ENCODE measurements around the gene GALNT11.
"Not testable (repeated sequence)": the region's sequence is repeated elsewhere in the genome, so short reads cannot be mapped to it uniquely, and the experiment has no call there.

The GALNT11 gene

DNA sequence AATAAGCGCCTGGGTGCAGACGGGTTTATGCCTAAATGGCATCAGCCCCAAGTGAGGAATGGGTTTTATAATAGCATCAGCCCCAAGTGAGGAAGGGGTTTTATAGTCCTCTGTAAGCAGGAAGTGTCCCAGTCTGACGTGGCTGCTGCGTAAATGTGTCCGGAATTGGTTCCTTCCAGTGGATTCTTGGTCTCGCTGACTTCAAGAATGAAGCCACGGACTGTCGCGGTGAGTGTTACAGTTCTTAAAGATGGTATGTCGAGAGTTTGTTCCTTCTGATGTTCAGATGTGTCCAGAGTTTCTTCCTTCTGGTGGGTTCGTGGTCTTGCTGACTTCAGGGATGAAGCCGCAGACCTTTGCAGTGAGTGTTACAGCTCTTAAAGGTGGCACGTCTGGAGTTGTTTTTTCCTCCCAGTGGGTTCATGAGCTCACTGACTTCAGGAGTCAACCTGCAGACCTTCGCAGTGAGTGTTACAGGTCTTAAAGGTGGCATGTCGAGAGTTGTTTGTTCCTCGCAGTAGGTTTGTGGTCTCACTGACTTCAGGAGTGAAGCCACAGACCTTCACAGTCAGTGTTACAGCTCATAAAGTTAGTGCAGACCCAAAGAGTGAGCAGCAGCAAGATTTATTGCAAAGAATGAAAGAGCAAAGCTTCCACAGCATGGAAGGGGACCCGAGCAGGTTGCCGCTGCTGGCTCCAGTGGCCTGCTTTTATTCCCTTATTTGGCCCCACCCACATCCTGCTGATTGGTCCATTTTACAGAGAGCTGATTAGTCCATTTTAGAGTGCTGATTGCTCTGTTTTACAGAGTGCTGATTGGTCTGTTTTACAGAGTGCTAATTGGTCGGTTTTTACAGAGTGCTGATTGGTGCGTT lies 2.3 kb downstream of the GALNT11 start:
- not testable (repeated sequence) for DNase-seq

DNA sequence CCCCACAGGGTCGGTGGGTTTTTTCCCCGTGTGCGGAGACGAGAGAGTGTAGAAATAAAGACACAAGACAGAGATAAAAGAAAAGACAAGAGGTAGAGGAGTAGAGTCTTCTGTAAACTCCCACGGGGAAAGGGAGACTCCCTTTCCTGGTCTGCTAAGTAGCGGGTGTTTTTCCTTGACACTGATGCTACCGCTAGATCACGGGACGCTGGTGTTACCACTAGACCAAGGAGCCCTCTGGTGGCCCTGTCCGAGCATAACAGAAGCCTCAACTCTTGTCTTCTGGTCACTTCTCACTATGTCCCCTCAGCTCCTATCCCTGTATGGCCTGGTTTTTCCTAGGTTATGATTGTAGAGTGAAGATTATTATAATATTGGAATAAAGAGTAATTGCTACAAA lies 4.6 kb downstream of the GALNT11 start:
- not testable (repeated sequence) for DNase-seq

DNA sequence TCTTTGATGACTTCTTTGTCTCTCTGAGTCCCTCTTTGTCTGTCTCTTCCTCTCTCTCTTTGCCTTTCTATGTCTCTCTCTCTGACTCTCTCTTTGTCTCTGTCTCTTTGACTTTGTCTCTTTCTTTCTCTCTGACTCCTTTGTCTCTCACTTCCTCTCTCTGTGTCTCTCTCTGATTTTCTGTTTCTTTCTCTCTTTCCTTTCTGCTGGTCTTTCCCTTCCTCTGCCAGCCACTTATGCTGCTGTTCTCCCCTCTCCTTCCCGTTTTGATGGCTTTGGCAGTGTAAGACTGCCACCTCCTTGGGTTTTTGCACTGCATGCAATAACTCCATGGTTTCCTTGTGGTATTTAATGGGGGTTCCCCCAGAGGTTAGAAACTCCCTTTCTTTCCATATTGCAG lies 5.2 kb downstream of the GALNT11 start:
- not testable (repeated sequence) for DNase-seq

DNA sequence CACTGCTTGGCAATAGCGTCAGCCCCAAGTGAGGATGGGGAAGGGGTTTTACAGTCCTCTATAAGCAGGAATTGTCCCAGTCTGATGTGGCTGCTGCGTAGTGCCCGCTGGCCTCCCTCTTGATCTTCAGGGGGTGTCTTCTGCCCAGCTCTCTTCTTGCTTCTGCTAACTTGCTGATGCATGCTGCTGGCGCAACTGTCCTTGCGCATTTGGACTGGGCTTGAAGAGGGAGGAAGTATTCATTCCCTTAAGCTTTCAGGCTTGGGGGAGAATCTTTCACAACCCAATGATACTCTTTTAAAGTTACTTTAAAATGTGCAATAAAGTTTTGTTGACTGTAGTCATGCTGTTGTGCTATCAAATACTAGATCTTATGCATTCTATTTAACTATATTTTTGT lies 10.3 kb downstream of the GALNT11 start:
- no peak for DNase-seq

DNA sequence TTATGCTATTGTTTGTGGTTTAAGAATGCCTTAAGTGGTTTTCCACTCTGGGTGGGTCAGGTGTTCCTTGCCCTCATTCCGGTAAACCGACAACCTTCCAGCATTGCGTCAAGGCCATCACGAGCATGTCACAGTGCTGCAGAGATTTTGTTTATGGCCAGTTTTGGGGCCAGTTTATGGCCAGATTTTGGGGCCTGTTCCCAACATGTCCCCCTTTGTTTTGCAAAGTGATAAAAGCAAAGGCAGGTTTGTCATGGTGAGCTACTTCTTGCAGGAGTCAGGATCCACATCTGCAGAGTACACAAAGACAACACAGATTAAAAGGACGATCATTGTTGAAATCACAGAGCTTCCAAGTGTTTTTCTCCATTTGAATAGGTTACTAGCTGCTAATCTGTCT lies 12.9 kb downstream of the GALNT11 start:
- DNase-seq, result not testable (repeated sequence)

DNA sequence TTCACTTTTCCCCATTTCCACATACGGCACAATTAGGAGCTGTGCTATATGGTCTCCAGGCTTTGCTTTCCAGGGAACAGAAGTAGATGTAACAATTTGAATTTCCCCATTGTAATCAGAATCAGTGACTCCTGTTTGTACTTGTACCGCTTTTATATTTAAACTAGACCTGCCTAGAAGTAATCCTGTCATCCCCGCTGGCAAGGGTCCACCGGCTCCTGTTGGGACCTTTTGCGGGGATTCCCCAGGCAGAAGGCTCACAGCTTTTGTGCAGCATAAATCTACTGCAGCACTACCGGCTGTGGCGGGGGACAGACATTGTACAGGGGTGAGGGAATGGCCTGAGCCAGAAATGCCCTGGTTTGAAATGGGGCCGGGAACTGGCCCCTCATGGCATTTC lies 17.6 kb downstream of the GALNT11 start:
- not testable (repeated sequence) for DNase-seq

DNA sequence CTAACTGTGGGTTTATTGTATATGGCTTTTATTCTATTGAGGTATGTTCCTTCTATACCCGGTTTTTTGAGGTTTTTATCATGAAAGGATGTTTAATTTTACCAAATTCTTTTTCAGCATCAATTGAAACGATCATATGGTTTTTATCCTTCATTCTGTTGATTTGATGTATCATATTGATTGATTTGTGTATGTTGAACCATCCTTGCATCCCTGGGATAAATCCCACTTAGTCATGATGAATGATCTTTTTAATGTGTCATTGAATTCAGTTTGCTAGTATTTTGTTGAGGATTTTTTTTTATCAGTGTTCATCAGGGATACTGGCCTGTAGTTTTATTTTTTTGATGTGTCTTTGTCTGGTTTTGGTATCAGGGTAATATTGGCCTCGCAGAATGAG lies 19.4 kb downstream of the GALNT11 start:
- not testable (repeated sequence) for DNase-seq

DNA sequence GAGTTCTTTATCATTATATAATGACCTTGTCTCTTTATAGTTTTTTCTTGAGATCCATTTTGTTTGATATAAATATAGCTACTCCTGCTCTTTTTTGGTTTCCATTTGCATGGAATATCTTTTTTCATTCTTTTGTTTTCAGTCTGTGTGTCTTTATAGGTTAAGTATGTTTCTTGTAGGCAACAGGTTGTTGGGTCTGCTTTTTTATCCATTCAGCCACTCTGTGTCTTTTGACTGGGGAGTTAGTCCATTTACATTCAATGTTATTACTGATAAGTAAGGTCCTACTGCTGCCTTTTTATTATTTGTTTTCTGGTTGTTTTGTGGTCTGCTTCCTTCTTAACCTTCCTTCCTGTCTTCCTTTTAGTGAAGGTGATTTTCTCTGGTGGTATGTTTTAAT lies 21.1 kb downstream of the GALNT11 start:
- no peak for DNase-seq

DNA sequence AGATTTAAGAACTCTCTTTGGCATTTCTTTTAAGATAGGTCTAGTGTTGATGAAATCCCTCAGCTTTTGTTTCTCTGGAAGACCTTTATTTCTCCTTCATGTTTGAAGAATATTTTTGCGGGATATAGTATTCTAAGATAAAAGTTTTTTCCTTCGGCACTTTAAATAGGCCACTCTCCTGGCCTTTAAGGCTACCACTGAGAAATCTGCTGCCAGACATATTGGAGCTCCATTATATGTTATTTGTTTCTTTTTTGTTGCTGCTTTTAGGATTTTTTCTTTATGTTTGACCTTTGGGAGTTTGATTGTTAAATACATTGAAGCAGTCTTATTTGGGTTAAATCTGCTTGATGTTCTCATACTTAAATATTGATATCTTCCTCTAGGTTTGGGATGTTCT lies 22.6 kb downstream of the GALNT11 start:
- DNase-seq, result no peak

DNA sequence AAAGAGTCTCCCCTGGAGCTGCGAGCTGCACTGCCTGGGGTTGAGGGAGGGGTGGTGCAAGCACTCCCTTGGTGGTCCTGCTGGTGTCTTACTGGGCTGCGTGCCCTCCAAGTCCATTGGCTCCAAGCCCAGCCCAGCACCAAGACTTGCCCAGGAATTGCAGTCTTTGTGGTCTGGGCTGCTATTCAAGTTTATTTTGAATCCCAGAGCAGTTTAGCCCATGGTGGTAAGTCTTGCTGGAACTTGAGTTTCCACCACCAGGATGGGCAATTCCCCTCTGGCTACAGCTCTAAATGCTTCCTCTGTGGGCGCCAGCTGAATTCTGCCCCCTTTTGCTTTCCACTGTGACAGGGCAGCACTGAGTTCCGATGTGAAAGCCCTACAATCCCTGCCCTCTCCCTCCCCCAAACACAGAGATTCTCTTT lies 25.1 kb downstream of the GALNT11 start:
- no peak for DNase-seq

DNA sequence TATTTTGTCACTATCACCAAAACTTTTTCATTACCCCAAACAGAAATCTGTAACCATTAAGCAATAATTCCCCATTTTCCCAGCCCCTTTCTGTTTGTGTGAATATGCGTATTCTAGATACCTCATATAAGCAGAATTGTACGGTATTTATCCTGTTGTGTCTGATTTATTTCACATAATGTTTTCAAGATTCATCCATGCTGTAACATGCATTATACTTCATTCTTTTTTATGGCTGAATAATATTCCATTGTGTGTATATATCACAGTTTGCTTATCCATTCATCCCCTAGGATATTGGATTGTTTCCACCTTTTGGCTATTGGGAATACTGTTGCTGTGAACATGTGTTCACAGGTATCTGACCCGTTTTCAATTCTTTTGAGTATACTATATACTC lies 26.5 kb downstream of the GALNT11 start:
- no peak for DNase-seq

DNA sequence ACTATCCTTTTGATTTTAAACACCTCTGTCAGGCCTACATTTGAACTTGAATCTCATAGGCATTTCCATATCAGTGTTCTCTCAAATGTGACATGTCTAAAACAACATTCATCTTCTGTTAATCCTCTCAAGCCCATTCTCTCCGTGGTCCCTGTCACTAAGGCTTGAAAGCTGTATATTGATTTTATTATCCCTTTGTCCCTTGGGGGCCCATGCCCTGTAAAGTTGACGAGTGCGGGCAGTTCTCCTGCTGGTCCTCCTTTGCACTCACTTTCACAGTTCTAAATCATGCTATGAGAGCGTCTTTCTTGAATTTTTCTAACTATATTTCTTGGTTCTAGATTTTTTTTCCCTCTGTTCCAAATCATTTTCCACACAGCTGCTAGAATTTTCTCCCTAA lies 27.3 kb downstream of the GALNT11 start:
- peak; percentile 65 for DNase-seq

DNA sequence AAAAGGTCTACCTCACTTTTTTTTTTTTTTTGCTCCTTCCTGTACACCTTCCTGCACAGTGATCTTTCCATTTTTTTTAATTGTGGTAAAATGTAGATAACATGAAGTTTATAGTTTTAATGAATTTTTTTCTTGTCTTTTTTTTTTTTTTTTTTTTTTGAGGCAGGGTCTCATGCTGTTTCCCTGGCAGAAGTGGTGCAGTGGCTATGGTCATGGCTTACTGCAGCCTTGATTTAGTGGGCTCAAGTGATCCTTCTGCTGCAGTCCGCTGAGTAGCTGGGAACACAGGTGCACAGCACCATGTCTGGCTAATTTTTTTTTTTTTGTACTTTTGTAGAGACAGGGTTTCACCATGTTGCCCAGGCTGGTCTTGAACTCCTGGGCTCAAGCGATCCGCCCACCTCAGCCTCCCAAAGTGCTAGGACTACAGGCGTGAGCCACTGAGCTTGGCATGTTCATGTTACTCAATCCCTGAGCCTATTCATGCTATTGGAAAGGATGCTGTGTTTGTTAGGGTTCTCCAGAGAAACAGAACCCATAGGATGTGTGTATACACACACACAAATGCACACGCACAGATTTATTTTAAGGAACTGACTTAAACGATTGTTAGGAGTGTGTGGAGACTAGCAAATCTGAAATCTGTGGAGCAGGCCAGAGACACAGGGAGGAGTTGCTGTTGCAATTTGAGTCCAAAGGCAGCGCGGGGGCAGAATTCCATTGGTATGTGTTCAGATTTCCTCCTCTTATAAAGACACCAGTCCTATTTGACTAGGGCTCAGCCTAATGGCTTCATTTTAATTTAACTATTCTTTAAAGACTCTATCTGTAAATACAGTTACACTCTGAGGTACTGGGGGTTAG lies 29.1 kb downstream of the GALNT11 start:
- DNase-seq, result no peak

DNA sequence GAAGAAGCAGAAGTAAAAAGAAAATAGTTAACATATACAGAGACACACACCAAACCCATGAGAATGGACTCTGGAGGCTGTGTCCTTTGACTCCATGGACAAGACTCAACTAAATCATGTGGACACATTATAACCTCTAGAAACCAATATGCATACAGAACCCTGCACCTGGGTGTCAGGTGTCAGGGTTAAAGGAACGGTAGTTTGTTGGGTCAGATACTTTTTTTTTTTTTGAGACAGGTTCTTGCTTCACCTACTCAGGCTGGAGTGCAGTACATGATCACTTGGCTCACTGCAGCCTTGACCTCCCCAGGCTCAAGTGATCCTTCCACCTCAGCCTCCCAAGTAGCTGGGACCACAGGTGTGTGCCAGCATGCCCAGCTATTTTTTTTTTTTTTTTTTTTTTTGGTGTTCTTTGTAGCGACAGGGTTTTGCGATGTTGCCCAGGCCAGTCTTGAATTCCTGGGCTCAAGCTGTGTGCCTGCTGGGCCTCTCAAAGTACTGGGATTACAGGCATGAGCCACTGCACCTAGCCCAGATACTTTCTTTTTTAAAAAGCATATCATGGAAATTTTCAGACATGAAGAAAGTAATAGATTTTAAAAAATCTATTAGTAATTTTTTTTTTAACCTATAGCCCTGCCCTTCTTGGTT lies 31.3 kb downstream of the GALNT11 start:
- no peak for DNase-seq

DNA sequence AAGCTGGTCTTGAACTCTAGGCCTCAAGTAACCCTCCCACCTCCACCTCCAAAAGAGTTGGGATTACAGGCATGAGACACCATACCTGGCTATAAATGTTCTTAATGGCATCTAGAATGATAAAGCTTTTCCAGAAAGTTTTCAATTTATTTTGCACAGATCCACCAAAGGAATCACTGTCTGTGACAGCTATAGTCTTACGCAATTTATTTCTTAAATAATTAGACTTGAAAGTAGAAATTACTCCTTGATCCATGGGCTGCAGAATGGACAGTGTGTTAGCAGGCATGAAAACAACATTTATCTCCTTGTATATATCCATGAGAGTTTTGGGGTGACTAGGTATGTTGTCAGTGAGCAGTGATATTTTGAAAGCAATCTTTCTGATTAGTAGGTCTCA lies 33.8 kb downstream of the GALNT11 start:
- DNase-seq, result no peak

DNA sequence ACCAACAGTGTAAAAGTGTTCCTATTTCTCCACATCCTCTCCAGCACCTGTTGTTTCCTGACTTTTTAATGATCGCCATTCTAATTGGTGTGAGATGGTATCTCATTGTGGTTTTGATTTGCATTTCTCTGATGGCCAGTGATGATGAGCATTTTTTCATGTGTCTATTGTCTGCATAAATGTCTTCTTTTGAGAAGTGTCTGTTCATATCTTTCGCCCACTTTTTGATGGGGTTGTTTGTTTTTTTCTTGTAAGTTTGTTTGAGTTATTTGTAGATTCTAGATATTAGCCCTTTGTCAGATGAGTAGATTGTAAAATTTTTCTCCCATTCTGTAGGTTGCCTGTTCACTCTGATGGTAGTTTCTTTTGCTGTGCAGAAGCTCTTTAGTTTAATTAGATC lies 35.6 kb downstream of the GALNT11 start:
- DNase-seq, result not testable (repeated sequence)

DNA sequence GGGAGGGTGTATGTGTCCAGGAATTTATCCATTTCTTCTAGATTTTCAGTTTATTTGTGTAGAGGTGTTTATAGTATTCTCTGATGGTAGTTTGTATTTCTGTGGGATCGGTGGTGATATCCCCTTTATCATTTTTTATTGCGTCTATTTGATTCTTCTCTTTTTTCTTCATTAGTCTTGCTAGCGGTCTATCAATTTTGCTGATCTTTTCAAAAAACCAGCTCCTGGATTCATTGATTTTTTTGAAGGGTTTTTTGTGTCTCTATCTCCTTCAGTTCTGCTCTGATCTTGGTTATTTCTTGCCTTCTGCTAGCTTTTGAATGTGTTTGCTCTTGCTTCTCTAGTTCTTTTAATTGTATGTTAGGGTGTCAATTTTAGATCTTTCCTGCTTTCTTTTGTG lies 37.7 kb downstream of the GALNT11 start:
- not testable (repeated sequence) for DNase-seq

DNA sequence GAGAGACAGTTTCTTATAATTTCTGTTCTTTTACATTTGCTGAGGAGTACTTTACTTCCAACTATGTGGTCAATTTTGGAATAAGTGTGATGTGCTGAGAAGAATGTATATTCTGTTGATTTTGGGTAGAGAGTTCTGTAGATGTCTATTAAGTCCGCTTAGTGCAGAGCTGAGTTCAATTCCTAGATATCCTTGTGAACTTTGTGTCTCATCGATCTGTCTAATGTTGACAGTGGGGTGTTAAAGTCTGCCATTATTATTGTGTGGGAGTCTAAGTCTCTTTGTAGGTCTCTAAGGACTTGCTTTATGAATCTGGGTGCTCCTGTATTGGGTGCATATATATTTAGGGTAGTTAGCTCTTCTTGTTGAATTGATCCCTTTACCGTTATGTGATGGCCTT lies 38.3 kb downstream of the GALNT11 start:
- not testable (repeated sequence) for DNase-seq

DNA sequence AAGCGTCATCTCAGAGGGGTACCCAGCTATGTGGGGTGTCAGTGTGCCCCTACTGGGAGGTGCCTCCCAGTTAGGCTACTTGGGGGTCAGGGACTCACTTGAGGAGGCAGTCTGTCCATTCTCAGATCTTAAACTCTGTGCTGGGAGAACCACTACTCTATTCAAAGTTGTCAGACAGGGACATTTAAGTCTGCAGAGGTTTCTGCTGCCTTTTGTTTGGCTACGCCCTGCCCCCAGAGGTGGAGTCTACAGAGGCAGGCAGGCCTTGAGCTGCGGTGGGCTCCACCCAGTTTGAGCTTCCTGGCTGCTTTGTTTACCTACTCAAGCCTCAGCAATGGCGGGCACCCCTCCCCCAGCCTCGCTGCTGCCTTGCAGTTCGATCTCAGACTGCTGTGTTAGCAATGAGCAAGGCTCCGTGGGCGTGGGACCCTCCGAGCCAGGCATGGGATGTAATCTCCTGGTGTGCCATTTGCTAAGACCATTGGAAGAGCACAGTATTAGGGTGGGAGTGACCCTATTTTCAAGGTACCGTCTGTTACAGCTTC lies 40.4 kb downstream of the GALNT11 start:
- not testable (repeated sequence) for DNase-seq

DNA sequence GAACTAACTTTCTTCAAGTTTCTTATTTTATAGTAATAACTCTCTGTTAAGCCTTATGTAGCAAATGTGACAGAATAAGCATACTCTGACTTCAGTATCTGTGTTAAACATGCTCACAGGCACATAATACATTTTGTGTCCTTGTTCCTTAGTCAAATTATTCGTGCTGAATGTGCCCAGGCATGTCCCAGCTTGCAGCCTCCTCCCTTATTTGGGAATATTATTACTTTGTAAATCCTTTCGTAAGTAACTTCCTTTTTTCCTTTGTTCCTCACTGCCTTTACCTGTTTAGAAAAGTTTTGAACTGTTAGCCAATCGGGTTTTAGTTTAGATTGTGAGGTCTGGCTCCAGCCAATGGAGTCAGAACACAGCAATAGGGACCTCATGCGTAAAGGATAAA lies 46.9 kb downstream of the GALNT11 start:
- no peak for DNase-seq

DNA sequence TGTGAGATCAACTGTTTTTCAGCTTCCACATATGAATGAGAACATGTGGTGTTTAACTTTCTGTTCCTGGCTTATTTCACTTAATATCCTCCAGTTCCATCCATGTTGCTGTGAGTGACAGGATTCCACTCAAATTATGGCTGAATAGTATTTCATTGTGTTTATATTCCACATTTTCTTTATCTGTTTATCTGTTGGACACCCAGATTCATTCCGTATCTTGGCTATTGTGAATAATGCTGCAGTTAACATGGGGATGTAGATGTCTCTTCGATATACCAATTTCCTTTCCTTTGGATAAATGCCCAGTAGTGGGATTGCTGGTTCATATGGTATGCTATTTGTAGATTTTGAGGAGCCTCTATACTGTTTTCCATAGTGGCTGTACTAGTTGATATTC lies 47.9 kb downstream of the GALNT11 start:
- no peak for DNase-seq

DNA sequence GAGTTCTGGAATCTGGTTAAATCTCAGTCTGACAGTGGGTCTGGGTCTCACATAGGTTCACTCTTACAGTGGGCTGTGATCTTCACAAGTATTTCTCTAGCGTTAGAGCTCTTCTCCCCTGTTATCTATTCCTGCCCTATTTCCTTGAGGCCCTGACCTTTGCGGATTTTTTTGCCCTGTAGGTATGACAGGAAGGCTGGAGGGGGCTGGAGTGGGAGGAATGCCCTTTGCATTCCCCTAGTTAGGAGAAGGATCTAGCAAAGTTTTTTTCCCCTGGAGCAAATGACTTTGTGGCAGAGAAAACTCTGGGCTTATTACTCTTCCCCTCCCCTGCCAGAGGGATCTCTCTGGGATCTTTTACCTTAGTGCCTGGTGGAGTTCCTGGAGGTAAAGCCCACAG lies 49.2 kb downstream of the GALNT11 start:
- DNase-seq, result no peak

DNA sequence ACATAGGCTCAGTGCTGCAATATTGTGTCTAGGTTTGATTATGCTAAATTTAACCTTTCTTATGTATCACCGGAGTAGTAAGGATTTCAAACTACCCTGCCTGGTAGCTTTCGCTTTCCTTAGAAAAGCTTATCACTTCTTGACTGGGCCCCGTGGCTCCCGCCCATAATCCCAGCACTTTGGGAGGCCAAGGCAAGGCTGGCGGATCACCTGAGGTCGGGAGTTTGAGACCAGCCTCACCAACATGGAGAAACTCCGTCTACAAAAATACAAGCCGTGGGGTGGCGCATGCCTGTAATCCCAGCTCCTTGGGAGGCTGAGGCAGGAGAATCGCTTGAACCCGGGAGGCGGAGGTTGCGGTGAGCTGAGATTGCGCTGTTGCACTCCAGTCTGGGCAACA lies 49.9 kb downstream of the GALNT11 start:
- not testable (repeated sequence) for DNase-seq
